GM19463 (cell line): ENCODE measurements around the gene MAGEA9B.
"Not testable (repeated sequence)": the region's sequence is repeated elsewhere in the genome, so short reads cannot be mapped to it uniquely, and the experiment has no call there.

Source experiments
- ATAC-seq: cut with Tn5 transposase; IDR thresholded peaks from one replicate; pipeline ENCODE4 v1.9.1; 2021; ENCODE audit warnings: mild to moderate bottlenecking, moderate library complexity; ENCODE audit not compliant: unreplicated experiment

Gene MAGEA9B

GRCh38 chrX:149539283-149540130, 47.8 kb downstream of the MAGEA9B start:
- ATAC-seq = peak; percentile 33

- not testable (repeated sequence) for ATAC-seq
Observed at GRCh38 chrX:149537474-149537873, 49.8 kb downstream of the MAGEA9B start.

GRCh38 chrX:149534926-149535602, 52.2 kb downstream of the MAGEA9B start:
- ATAC-seq = not testable (repeated sequence)

- ATAC-seq = not testable (repeated sequence)
Observed at GRCh38 chrX:149533999-149534398, 53.3 kb downstream of the MAGEA9B start.

- not testable (repeated sequence) for ATAC-seq
Observed at GRCh38 chrX:149532868-149533267, 54.4 kb downstream of the MAGEA9B start.
